Measurements from ENCODE around the gene TSSC4.

TSSC4 gene

GRCh38 chr11:2369896-2370295, 30.7 kb upstream of the TSSC4 start:
- DNase-seq: no peak

DNA sequence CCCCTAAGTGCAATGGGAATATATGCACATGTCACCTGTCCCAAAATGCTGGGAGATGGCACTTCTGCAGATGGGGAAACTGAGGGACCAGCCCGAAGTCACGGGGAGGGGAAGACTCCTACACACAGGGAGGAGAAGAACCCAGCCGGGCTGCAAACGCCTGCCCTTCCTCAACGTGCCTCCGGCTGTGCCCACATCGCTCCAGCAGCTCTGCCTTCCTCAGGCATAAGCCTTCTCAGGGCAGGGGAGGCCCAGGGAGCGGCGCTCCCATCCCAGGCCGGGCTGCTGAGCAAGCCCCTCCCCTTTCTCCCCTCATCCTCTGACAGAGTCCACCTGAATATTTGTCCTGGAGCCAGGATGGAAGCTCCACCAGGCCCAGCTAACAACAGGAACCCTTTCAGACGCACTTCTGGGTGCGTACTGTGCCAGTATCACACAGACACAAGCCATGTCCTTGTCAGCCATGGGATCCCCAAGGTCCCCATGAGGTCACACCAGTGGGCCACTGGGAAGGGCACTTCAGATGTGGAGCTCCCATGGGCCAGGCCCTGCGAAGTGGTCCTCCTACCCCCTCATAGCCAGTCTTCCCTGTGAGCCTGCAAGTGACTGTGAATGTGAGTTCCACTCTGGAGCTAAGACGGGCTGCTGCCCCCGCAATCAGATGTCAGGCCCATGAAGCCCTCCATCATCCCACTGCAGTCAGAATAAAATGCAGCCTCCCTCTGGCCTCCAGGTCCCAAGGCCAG, 25.9 kb upstream of the TSSC4 start:
- DNase-seq: no peak

DNA sequence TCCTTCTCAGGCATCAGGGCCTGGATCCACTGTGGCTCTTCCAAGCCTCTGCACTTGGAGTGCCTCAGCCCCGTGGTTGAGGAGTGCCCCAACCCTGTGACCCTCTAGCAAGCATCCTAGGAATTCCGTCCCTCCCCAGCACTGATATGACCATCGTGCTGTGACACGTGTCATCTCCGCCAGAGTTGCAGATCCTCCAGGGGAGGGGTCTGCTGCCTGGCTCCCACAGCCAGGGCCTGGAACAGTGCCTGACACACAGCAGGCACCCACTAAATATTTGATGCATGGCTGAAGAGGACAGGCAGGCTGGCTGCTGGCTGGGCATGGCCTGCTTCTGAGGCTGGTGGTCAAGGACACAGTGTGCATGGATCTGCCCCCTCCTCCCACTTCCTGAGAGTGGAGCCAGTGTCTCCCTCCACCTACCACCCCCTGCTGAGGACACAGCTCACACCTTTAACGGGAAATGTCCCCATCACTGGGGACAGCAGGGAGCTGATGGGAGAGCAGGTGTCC, 25.2 kb upstream of the TSSC4 start:
- no peak for DNase-seq

DNA sequence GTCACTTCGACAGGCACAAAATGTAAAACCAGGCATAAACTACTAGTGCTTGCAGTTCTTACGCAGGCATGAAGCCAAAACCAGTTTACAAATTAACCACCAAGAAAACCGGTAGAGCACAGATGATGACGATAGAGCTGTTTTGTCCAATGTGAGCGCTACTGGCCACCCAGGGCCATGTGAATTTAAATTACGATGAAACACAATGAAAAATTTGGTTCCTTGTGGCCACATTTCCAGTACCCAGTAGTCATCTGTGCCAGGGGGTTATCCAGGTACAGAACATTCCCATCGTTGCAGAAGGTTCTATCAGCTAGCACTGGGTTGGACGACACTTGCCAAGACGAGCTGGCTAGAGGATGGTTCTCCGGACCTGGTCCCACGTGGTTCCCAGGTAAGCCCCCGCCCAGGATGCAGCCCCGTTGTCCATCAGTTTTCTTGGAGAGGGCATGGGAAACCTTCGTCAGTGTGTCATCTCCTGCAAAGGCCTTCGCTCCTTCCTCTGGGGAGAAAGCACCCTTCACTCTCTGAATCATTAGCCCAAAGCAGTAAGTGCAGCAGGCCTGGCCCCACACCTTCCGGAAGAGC, 24.5 kb upstream of the TSSC4 start:
- DNase-seq: no peak

- DNase-seq: peak; percentile 56 to 85 (median 71)
Measured at GRCh38 chr11:2376751-2377451, 23.6 kb upstream of the TSSC4 start, which contains the start of gene CD81. TSS of gene CD81 (plus strand) at chr11:2377310. CDS start at chr11:2377550, 240 bp downstream.

DNA sequence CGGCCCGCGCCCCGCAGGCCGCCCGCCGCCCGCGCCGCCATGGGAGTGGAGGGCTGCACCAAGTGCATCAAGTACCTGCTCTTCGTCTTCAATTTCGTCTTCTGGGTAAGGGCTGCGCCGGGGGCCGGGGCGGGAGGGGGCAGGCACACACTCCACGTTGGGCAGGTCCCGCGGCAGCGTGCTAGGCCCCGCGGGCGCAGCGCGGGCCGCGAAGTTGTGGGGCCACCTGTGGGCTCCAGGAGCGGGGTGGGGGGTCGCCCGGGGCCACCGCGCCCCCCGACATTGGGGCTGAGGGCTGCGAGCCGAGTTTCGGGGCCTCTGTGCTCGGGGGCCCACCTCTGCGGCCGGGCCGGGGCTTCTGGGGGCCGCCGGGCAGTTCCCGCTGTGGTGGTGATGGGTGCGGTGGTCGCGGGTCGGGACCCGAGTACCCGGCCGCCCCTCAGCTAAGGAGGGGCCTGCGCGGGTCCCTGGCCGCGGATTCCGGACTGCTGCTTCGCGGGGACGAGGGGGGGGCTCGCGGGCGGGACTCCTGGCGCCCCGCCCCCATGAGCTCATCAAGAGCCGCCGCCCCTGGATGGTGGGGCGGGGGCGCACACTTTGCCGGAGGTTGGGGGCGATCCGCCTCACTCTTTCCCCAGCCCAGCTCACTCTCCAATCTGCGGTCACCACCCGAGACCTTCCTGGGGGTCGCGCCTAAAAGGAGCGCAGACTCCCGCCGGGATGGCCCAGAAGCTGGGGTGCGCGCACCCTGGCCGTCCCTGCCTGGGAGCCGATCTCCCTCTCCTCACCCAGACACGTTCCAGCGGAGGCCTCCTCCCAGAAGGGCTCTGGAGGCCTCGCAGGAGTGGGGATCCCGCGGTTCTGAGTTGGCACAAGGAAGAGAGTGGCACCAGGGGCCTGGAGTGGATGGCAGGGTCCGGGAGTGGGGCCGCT, 22.8 kb upstream of the TSSC4 start:
- peak; percentile 57 to 87 (median 75) for DNase-seq

GRCh38 chr11:2378527-2379210, 21.9 kb upstream of the TSSC4 start:
- DNase-seq: peak in 2 of 3 donors; percentile 22 to 23

DNA sequence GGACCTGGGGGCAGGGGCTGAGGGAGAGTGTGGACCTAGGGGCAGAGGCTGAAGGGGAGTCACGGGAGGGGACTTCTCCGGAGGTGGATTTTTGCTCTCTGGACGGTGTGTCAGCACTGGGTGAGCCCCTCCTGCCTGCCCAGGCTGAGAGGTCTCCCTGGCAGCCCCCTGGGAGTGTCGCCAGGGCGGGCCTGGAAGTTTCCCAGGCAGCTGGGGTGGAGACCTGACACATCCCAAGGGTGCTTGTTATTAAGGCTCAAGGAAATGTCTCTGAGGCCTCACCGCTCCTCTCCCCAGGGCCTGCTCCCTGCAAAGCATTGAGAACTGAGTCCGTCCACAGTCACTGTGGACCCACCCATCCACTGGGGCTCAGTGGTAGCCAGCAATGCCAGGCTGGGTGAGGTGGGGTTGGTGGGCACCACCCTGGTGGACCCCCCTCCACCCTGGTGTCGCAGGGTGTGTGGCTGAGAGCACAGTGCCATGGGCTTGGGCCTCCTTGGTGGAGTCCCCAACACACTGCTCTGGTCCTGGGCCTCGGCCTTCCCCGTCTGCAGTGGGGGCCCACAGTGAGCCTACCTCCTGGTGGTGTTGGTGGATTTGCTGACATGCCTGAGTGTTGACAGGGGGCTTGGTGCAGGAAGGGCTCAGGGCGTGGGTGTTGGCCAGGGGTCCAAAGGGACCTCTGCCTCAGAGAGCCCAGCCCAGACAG, 20.9 kb upstream of the TSSC4 start:
- no peak for DNase-seq

GRCh38 chr11:2380396-2380795, 20.2 kb upstream of the TSSC4 start:
- no peak for DNase-seq

- peak; percentile 95 to 97 (median 96) for DNase-seq
Measured at GRCh38 chr11:2380807-2381350, 19.7 kb upstream of the TSSC4 start.

GRCh38 chr11:2381494-2382128, 18.9 kb upstream of the TSSC4 start:
- DNase-seq: no peak

DNA sequence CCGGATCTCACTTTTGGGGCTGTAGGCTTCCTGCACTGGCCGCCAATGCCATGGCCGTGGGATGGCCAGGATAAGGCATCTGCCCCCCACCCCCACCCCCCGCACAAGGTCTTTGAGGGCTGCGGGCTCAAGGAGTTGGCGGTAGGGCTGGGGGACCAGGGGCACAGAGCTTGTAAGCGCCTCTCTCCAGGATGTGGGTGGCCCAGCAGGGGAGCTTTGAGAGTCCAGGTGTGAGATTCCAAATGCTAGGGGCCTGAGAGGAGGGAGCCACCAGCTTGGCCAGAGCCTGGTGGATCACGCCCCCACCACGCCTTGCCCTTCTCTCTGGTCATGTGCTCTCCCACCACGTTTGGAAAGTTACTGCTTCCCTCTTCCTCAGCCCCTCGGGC, 18.4 kb upstream of the TSSC4 start:
- DNase-seq: peak in 2 of 3 donors; percentile 24 to 37

- peak; percentile 39 to 58 (median 47) for DNase-seq
Measured at GRCh38 chr11:2382936-2383851, 17.4 kb upstream of the TSSC4 start.

GRCh38 chr11:2383852-2384804, 16.4 kb upstream of the TSSC4 start:
- DNase-seq: no peak

DNA sequence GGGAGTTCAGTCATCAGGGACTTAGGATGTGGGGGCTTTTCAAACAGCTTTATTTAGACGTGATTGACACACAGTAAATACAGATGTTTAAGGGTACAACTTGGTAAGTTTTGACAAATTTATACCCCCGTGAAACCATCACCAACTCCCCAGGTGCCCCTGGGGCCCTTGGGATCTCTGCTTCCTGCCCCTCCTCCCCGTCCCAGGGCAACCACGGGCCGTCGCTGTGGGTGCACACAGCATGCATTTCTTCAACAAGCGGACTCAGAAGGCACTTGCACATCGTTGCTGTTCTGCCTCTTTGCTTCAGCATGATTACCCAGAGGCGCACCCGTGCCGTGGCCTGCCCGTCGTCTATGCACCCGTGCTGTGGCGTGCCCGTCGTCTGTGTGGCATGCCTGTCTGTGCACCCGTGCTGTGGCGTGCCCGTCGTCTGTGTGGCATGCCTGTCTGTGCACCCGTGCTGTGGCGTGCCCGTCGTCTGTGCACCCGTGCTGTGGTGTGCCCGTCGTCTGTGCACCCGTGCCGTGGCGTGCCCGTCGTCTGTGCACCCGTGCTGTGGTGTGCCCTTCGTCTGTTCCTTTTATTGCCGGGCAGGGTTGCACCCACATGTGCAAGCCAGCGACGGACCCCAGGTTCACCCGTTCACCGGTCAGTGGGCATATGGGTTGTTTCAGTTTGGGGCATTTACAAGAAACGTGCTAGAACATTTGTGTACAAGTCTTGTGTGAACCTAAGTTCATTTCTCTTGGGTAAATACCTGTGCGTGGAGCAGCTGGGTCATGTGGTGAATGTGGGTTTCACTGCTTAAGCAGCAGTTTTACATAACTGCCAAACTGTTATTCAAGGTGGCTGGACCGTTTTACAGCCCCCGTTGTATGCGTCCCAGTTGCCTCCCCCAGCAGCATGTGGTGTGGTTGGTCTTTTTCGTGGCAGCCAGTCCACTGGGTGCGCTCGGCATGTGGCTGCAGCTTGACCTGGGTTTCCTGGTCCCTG, 15.1 kb upstream of the TSSC4 start:
- DNase-seq: no peak

GRCh38 chr11:2386591-2386990, 14.0 kb upstream of the TSSC4 start:
- no peak for DNase-seq
